ENCODE results near the gene TMEM269. TPM values are rescaled to one million over a fixed set of nuclear protein-coding genes. Genes with fewer than 3 reads are reported as not detected.

TMEM269 gene
- total and polyA plus RNA-seq, 8 donors, result 0.03 to 0.55 TPM; not detected in 6

- peak; percentile 100 for DNase-seq
- TF ChIP-seq POLR2AphosphoS5 (IDR thresholded peaks at IDR 0.05) (peak; percentile 97 to 99 (median 97)), POLR2A (IDR thresholded peaks at IDR 0.05) (peak in 2 of 4 donors; percentile 89 to 90), EP300 (IDR thresholded peaks at IDR 0.05) (no peak), CTCF (IDR thresholded peaks at IDR 0.05) (no peak)
- WGBS, 5 donors, result 0 to 1% (median 0%) methylated on average over 28 to 82 of the region's 82 CpGs
- Histone ChIP-seq H3K4me1 (peaks cover 12 to 62% (median 43%) of the 10 kb centered on the region in 4 donors), H3K27ac (peak within 1 kb of the TSS; percentile 88 to 95 (median 89)), H3K27me3 (no peaks in the 10 kb centered on the region), H3K36me3 (peaks cover 0 to 2% (median 1%) of the 10 kb centered on the region in 4 donors), H3K9me3 (no peaks in the 10 kb centered on the region), H3K4me3 (peak within 1 kb of the TSS; percentile 81 to 100 (median 90))
- intact Hi-C loops (cut with DNase I; ENCODE audit: low total_unique reads), result no loop called here
These were observed 17.9 kb upstream of the TMEM269 start, which contains the start of the genes C1orf50 and P3H1 for GRCh38 chr1:42766741-42767509. C1orf50 (plus strand) TSS chr1:42767249; CDS start chr1:42767312, 63 bp downstream. P3H1 (minus strand) TSS chr1:42767028; CDS start chr1:42766971, 57 bp downstream.

GRCh38 chr1:42767510-42768000 lies 17.2 kb upstream of the TMEM269 start:
- peaks cover 12 to 62% (median 43%) of the 10 kb centered on the region in 4 donors for H3K4me1 ChIP-seq
- H3K4me3 ChIP-seq, result peak overlapping the region; percentile 81 to 100 (median 90)
- TF ChIP-seq POLR2A (IDR thresholded peaks at IDR 0.05) (no peak), POLR2AphosphoS5 (IDR thresholded peaks at IDR 0.05) (no peak), CTCF (IDR thresholded peaks at IDR 0.05) (no peak), EP300 (IDR thresholded peaks at IDR 0.05) (no peak)
- intact Hi-C loops (cut with DNase I; ENCODE audit: low total_unique reads), result no loop called here
- 1 to 3% (median 1%) methylated on average over 17 to 23 of the region's 23 CpGs for WGBS, 5 donors
- no peaks in the 10 kb centered on the region for H3K27me3 ChIP-seq
- H3K36me3 ChIP-seq, result no peaks in the 10 kb centered on the region
- DNase-seq, result no peak
- H3K9me3 ChIP-seq, result no peaks in the 10 kb centered on the region
- peak overlapping the region; percentile 88 to 95 (median 89) for H3K27ac ChIP-seq

GRCh38 chr1:42768172-42768571 lies 16.6 kb upstream of the TMEM269 start:
- TF ChIP-seq POLR2AphosphoS5 (IDR thresholded peaks at IDR 0.05), result no peak
- no peak for TF ChIP-seq EP300 (IDR thresholded peaks at IDR 0.05)
- TF ChIP-seq CTCF (IDR thresholded peaks at IDR 0.05), result no peak
- TF ChIP-seq POLR2A (IDR thresholded peaks at IDR 0.05), result no peak
- Histone ChIP-seq H3K27me3 (no peaks in the 10 kb centered on the region), H3K27ac (peak overlapping the region in 1 of 5 donors; percentile 95), H3K36me3 (peaks cover 0 to 2% (median under 1%) of the 10 kb centered on the region in 4 donors), H3K9me3 (no peaks in the 10 kb centered on the region), H3K4me1 (peaks cover 12 to 62% (median 43%) of the 10 kb centered on the region in 4 donors), H3K4me3 (peak overlapping the region; percentile 81 to 100 (median 90))
- intact Hi-C loops (cut with DNase I; ENCODE audit: low total_unique reads), result no loop called here
- 62 to 71% (median 70%) methylated on average over 2 of the region's 2 CpGs for WGBS, 5 donors
- DNase-seq, result no peak

- Histone ChIP-seq H3K36me3 (peaks cover 3 to 18% (median 15%) of the 10 kb centered on the region in 4 donors), H3K4me3 (no peak overlapping the region), H3K9me3 (no peaks in the 10 kb centered on the region), H3K4me1 (peaks cover 12 to 50% (median 36%) of the 10 kb centered on the region in 4 donors), H3K27me3 (no peaks in the 10 kb centered on the region), H3K27ac (no peak overlapping the region)
- no peak for DNase-seq
- intact Hi-C loops (cut with DNase I; ENCODE audit: low total_unique reads), result no loop called here
- TF ChIP-seq EP300 (IDR thresholded peaks at IDR 0.05) (no peak), POLR2AphosphoS5 (IDR thresholded peaks at IDR 0.05) (no peak), CTCF (IDR thresholded peaks at IDR 0.05) (no peak), POLR2A (IDR thresholded peaks at IDR 0.05) (no peak)
- 87 to 97% (median 96%) methylated on average over 3 of the region's 3 CpGs for WGBS, 5 donors
These were observed 15.0 kb upstream of the TMEM269 start for GRCh38 chr1:42769811-42770210.

Measured in stomach (tissue), 9 donors.